Fibroblast of lung (primary cell): Measurements from ENCODE around the gene GRK3.

ENCODE experiments used
- EZH2 ChIP-seq: IDR thresholded peaks from 2 replicates; pipeline ENCODE4 v1.5.1; 2012; ENCODE audit warnings: low read length, control low read depth, mild to moderate bottlenecking; ENCODE audit errors: missing control alignments
- TF ChIP-seq, protein P1 (sequence below), 2 donors: IDR thresholded peaks in 1 of 2; conservative IDR thresholded peaks in 1 of 2; 1 replicate in 1 of 2; 2 replicates in 1 of 2; pipeline ENCODE4 v1.5.1; 2011 to 2012; ENCODE audit warnings: low read length in 2 of 2, control low read depth in 1 of 2, inconsistent platforms in 1 of 2, low read depth in 1 of 2, mild to moderate bottlenecking in 1 of 2

DNA sequence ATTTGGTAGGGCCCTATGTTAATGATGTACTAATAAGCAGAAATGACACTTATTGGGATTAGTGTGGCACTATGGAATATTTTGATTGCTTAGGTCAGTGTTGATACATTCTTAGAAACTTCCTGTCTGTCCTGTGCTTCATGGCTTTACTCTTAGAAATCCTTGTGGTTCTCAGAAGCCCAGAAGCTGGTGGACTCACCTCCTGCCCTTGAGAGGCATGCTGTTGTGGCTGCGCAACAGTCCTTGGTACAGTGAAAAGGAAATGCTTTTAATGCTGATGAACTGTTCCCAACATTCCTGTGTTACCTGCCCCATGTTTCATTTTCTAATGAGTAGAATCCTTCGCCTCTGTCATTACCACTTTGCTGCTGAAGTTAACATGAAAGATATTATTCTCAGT is 125.2 kb downstream of the GRK3 start:
- no peak for TF ChIP-seq EZH2
- TF ChIP-seq, protein P1, sequence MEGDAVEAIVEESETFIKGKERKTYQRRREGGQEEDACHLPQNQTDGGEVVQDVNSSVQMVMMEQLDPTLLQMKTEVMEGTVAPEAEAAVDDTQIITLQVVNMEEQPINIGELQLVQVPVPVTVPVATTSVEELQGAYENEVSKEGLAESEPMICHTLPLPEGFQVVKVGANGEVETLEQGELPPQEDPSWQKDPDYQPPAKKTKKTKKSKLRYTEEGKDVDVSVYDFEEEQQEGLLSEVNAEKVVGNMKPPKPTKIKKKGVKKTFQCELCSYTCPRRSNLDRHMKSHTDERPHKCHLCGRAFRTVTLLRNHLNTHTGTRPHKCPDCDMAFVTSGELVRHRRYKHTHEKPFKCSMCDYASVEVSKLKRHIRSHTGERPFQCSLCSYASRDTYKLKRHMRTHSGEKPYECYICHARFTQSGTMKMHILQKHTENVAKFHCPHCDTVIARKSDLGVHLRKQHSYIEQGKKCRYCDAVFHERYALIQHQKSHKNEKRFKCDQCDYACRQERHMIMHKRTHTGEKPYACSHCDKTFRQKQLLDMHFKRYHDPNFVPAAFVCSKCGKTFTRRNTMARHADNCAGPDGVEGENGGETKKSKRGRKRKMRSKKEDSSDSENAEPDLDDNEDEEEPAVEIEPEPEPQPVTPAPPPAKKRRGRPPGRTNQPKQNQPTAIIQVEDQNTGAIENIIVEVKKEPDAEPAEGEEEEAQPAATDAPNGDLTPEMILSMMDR (conservative IDR thresholded peaks at IDR 0.05 in 1 of 2, IDR thresholded peaks at IDR 0.05 in 1 of 2; ENCODE audit: low read depth in 1 of 2, low read length in 2 of 2), result no peak
